ENCODE results near the gene PDIA2. TPM values are rescaled to one million over a fixed set of nuclear protein-coding genes. Genes with fewer than 3 reads are reported as not detected.
"Not testable (repeated sequence)": the region's sequence is repeated elsewhere in the genome, so short reads cannot be mapped to it uniquely, and the experiment has no call there.

Gene PDIA2
- total RNA-seq, 2 donors from 2014 or later: 0.52 to 5.4 TPM

DNA sequence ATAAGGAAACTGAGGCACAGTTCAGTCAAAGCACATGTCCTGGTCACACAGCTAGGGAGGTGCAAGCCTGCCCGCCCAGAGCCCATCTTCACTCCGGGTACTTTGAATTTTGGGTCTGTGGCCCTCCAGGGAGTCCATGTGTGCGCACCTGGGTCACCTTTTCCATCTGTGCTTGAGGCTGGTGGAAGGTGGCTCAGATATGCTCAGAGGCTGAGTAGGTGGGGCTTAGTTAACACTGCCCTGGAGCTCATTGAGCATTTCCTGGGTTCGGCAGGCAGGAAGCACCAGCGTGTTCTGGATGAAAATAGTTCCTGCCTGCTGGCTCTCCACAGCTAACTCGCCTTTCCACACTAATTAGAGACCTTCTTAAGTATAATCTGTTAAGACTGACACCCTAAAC, 29.1 kb upstream of the PDIA2 start:
- no peak for DNase-seq (ENCODE audit: low spot score)
- no peak overlapping the region for H3K27ac ChIP-seq
- peaks cover 0 to 5% of the 10 kb centered on the region in 2 donors for H3K4me1 ChIP-seq
- H3K27me3 ChIP-seq: no peaks in the 10 kb centered on the region
- H3K36me3 ChIP-seq: peaks cover 47% of the 10 kb centered on the region
- H3K9me3 ChIP-seq: no peaks in the 10 kb centered on the region
- H3K4me3 ChIP-seq: no peak overlapping the region
- TF ChIP-seq, protein P1, sequence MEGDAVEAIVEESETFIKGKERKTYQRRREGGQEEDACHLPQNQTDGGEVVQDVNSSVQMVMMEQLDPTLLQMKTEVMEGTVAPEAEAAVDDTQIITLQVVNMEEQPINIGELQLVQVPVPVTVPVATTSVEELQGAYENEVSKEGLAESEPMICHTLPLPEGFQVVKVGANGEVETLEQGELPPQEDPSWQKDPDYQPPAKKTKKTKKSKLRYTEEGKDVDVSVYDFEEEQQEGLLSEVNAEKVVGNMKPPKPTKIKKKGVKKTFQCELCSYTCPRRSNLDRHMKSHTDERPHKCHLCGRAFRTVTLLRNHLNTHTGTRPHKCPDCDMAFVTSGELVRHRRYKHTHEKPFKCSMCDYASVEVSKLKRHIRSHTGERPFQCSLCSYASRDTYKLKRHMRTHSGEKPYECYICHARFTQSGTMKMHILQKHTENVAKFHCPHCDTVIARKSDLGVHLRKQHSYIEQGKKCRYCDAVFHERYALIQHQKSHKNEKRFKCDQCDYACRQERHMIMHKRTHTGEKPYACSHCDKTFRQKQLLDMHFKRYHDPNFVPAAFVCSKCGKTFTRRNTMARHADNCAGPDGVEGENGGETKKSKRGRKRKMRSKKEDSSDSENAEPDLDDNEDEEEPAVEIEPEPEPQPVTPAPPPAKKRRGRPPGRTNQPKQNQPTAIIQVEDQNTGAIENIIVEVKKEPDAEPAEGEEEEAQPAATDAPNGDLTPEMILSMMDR (IDR thresholded peaks at IDR 0.05): no peak

DNA sequence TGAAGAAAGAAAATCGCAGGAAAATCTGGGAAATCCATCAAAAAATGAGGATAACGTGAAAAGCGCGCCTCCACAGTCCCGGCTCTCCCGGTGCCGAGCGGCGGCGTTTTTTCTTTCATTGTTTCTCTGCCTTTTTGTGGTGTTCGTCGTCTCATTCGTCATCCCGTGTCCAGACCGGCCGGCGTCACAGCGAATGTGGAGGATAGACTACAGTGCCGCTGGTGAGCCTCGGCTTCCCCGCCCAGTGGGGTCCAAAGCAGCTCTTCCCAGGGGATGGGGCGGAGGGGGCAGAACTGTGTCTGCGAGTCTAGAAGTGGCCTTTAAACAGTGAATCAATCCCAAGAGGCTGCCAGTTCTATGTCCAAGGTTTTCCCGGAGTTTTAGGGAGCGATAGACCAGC, 28.5 kb upstream of the PDIA2 start:
- TF ChIP-seq, protein P1 (IDR thresholded peaks at IDR 0.05): no peak
- Histone ChIP-seq H3K27ac (no peak overlapping the region), H3K9me3 (no peaks in the 10 kb centered on the region), H3K4me3 (no peak overlapping the region), H3K27me3 (no peaks in the 10 kb centered on the region), H3K36me3 (peaks cover 51% of the 10 kb centered on the region), H3K4me1 (peaks cover 0 to 5% of the 10 kb centered on the region in 2 donors)
- DNase-seq (ENCODE audit: low spot score): no peak

DNA sequence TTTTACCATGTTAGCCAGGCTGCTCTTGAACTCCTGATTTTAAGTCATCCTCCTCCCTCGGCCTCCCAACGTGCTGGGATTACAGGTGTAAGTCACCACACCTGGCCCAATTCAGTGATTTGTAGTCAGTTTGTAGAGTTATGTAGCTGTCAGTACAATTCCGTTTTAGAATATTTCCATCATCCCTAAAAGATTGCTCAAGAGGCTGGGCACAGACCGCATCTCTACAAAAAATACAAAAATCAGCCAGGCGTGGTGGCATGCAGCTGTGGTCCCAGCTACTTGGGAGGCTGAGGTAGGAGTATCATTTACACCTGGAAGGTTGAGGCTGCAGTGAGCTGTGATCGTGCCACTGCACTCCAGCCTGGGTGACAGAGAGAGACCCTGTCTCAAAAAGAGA, 27.8 kb upstream of the PDIA2 start:
- H3K4me1 ChIP-seq: peaks cover 0 to 5% of the 10 kb centered on the region in 2 donors
- H3K27me3 ChIP-seq: no peaks in the 10 kb centered on the region
- no peak overlapping the region for H3K27ac ChIP-seq
- TF ChIP-seq, protein P1 (IDR thresholded peaks at IDR 0.05): no peak
- no peak overlapping the region for H3K4me3 ChIP-seq
- no peaks in the 10 kb centered on the region for H3K9me3 ChIP-seq
- H3K36me3 ChIP-seq: peaks cover 55% of the 10 kb centered on the region
- no peak for DNase-seq (ENCODE audit: low spot score)

DNA sequence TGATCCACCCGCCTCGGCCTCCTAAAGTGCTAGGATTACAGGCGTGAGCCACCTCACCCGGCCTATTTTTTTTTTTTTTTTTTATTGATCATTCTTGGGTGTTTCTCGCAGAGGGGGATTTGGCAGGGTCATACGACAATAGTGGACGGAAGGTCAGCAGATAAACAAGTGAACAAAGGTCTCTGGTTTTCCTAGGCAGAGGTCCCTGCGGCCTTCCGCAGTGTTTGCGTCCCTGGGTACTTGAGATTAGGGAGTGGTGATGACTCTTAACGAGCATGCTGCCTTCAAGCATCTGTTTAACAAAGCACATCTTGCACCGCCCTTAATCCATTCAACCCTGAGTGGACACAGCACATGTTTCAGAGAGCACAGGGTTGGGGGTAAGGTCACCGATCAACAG, 24.9 kb upstream of the PDIA2 start:
- H3K4me3 ChIP-seq; H3K27me3 ChIP-seq; DNase-seq (ENCODE audit: low spot score); H3K4me1 ChIP-seq; H3K27ac ChIP-seq; H3K9me3 ChIP-seq: not testable (repeated sequence)
- peaks cover 70% of the 10 kb centered on the region for H3K36me3 ChIP-seq

GRCh38 chr16:259226-259625, 23.7 kb upstream of the PDIA2 start:
- Histone ChIP-seq H3K9me3 (no peaks in the 10 kb centered on the region), H3K27me3 (no peaks in the 10 kb centered on the region), H3K4me3 (no peak overlapping the region), H3K27ac (no peak overlapping the region), H3K36me3 (peaks cover 70% of the 10 kb centered on the region), H3K4me1 (peaks cover 0 to 4% of the 10 kb centered on the region in 2 donors)
- no peak for DNase-seq (ENCODE audit: low spot score)
- TF ChIP-seq, protein P1 (IDR thresholded peaks at IDR 0.05): no peak

DNA sequence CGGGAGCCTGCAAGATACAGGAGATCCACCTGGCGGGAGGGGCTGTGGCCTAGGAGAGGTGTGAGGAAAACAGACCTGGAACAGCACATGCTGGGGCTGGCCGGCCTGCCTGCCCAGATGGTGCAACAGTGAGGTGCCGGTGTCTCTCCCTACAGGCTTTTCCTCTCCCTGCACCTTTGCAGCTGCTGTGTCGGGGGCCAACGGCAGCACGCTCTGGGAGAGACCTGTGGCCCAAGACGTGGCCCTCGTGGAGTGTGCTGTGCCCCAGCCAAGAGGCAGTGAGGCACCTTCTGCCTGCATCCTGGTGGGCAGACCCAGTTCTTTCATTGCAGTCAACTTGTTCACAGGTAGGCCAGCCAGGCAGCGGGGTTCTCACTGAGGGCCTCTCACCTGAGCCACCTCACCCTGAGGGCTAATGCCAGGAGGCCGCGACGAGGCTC, 23.1 kb upstream of the PDIA2 start:
- no peak for DNase-seq (ENCODE audit: low spot score)
- Histone ChIP-seq H3K4me1 (peaks cover 0 to 4% of the 10 kb centered on the region in 2 donors), H3K9me3 (no peaks in the 10 kb centered on the region), H3K36me3 (peaks cover 70% of the 10 kb centered on the region), H3K27ac (no peak overlapping the region), H3K4me3 (no peak overlapping the region), H3K27me3 (no peaks in the 10 kb centered on the region)
- TF ChIP-seq, protein P1 (IDR thresholded peaks at IDR 0.05): no peak

Measured in right atrium auricular region (tissue), 2 donors.